Stimulated activated CD8-positive, alpha-beta memory T cell treated with anti-CD3 and anti-CD28 coated beads, Interleukin-7, amount 100 ng/mL, for 4 hours (primary cell): Measurements from ENCODE around the gene OCEL1.

ENCODE experiments used
- DNase-seq, 2 donors: peaks; one replicate each; pipeline ENCODE4 v3.0.0-alpha.2; 2020; ENCODE audit warnings: low read depth in 2 of 2

Gene OCEL1

GRCh38 chr19:17209126-17210036 lies 16.6 kb upstream of the OCEL1 start:
- DNase-seq, result no peak

DNA sequence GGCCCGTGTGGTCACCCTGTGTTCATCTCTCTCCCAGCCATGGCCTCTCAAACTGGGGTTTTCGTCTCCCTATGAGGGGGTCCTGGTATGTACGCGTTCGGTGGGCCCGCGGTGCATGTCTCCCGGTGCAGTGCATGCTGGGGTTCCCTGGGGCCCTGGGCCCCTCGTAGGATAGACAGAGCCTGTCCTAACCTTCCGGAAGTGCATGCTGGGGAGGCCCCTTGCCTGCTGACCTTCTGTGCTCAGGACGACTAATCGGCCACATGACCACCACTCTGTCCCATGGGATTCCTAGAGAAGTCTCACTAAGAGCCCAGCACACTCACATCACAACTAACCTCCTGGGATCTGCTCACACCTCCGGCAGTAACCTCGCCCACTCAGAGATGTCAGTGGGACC lies 15.7 kb upstream of the OCEL1 start:
- no peak for DNase-seq

GRCh38 chr19:17211547-17212446 lies 14.2 kb upstream of the OCEL1 start:
- no peak for DNase-seq

DNA sequence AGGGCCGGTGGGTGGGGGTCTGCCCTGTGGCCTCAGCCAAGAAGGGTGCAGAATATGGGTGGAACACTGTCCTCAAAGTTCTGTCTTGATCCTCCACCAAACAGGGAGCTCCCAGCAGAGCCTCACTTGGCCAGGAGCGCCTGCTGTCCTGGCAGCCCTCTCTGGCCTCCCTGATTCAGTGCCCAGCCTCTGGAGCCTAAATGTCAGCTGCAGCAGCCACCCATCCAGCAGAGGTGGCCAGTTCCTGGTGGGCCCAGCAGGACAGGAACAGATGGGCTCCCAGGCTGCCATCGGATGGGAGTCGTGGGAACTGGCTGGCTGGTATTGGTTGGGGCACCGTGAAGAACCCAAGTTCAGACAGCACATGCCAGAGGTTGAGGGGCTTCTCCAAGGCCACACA lies 12.7 kb upstream of the OCEL1 start:
- DNase-seq, result no peak

DNA sequence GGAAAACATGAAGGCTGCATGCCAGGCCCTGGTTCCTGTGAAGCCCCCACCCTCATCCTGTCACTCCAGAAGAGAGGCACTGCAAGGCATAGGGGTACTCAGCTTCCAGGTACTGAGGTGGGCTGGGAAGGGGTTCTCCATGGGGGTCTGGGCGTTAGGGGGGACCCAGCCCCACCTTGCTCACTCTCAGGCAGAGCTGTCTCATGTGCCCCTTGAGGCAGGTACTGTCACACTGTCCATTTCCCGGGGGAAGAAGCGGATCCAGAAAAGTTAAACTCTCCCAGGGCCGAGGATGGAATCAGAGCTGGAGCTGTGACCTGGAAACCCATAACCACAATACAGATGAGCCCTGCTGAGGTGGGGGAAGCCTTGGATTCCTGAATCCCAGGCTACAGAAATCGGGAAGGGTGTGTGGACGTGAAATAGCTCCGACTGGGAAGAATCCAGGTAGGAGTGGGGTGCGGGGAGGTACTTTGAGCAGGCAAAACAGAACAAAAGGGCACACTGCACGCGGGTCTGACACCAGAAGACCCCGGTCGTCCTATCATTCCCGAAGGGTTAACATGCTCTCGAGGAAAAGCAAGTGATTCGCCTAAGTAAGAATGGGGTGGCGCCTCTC lies 11.4 kb upstream of the OCEL1 start:
- no peak for DNase-seq

- DNase-seq, result peak; percentile 75 to 81
These were observed 10.7 kb upstream of the OCEL1 start, which contains the start of gene USE1 for GRCh38 chr19:17215127-17215971. USE1 (plus strand) TSS chr19:17215357; CDS start chr19:17215406, 49 bp downstream.

GRCh38 chr19:17216058-17216670 lies 9.9 kb upstream of the OCEL1 start:
- no peak for DNase-seq

GRCh38 chr19:17219286-17219685 lies 6.7 kb upstream of the OCEL1 start:
- DNase-seq, result no peak

DNA sequence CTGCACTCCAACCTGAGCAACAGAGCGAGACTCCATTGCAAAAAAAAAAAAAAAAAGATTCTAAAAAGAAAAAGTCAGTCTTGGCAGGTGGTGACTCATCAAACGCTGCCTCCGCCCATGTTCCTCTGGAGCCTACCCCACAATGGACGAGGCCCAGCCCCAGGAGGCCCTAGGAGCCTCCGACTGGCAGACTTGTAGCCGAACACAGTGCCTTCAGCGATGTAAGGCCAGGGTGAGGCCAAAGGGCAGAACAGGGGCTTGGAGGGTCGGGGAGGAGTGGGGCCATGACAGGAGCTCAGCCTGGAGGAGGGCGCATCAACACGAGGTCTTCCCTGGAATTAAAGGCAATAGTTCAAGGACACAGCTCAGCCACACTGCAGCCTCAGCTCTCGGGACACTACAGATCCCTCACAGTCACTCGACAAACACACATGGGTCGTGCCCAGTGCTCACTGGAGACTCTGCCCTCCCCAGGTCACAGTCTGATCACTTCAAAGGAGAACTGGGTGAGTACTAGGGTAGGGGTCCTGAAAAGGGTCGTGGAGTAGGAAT lies 5.7 kb upstream of the OCEL1 start:
- DNase-seq, result no peak

GRCh38 chr19:17225053-17225452 lies 973 bp upstream of the OCEL1 start:
- no peak for DNase-seq

- DNase-seq, result no peak
These were observed 1.9 kb downstream of the OCEL1 start for GRCh38 chr19:17227798-17228367.

GRCh38 chr19:17229890-17230289 lies 3.9 kb downstream of the OCEL1 start:
- DNase-seq, result no peak

GRCh38 chr19:17232258-17232657 lies 6.2 kb downstream of the OCEL1 start:
- no peak for DNase-seq

DNA sequence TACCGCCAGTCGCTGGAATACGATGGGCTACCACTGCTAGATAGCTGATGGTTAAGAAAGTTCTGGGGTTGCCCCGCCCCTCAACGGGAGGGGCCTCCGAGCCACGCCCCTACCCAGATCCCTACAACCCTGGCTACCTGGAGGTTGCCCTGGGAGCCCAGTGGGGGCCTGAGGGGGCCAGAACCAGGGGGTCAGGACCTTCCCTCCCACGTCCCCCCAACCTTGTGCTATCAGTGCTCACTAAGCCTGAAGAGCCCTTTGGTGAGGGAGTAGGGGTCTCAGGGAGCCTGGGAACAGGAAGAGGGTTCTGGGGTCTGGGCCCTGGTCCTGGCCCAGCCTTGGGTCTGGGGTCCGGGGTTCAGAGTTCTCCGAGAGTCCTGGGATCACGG lies 8.9 kb downstream of the OCEL1 start:
- peak; percentile 15 to 50 for DNase-seq

DNA sequence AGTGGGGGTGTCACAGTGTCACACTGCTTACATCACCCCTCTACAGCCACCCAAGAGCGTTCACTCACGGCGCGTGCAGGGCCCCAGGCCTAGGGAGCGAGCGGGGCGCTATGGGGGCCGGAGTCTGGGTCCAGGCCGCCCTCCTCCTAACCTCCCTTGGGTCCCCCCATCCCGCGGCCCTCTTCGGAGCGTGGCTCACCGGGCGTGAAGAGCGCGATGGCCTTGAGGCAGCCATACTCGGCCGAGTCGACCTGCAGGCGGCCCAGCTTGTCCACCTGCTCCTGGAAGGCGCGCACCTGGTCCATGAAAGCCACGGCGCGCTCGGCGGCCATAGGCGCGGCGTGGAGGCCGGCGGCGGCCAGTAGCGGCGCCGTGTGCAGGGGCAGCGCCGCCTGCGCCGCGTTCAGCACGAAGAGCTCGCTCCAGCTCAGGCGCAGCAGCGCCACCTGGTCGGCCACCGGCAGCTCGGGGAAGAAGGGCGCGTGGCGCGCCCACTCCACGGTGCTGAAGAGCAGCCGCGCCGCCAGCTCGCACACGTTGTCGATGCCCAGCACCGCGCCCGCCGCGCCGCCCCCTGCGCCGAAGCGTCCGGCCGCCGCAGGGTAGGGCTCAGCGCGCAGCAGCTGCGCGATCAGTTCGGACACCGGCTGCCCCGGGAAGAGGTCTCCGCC lies 9.4 kb downstream of the OCEL1 start:
- peak; percentile 37 to 74 for DNase-seq

- DNase-seq, result no peak
These were observed 10.1 kb downstream of the OCEL1 start for GRCh38 chr19:17235971-17236777.

GRCh38 chr19:17236811-17237543 lies 11.0 kb downstream of the OCEL1 start:
- DNase-seq, result no peak
